HG03457 (cell line): Measurements from ENCODE around the gene AAK1.
"Not testable (repeated sequence)": the region's sequence is repeated elsewhere in the genome, so short reads cannot be mapped to it uniquely, and the experiment has no call there.

Experiments used
- ATAC-seq: cut with Tn5 transposase; IDR thresholded peaks from one replicate; pipeline ENCODE4 v1.9.1; 2021; ENCODE audit warnings: moderate number of reproducible peaks; ENCODE audit not compliant: unreplicated experiment

Gene AAK1

GRCh38 chr2:69643602-69644505 is at the start of gene AAK1:
AAK1 (minus strand) TSS chr2:69643739; CDS start chr2:69643040, 699 bp downstream.
- peak; percentile 35 for ATAC-seq

- ATAC-seq: no peak
Observed at GRCh38 chr2:69692424-69692823, 48.9 kb upstream of the AAK1 start.

GRCh38 chr2:69689969-69690368 is 46.4 kb upstream of the AAK1 start:
- no peak for ATAC-seq

GRCh38 chr2:69689466-69689865 is 45.9 kb upstream of the AAK1 start:
- ATAC-seq: no peak

GRCh38 chr2:69687971-69688611 is 44.6 kb upstream of the AAK1 start:
- no peak for ATAC-seq

- ATAC-seq: no peak
Observed at GRCh38 chr2:69686813-69687212, 43.3 kb upstream of the AAK1 start.

GRCh38 chr2:69685321-69686048 is 41.9 kb upstream of the AAK1 start:
- peak; percentile 53 for ATAC-seq

GRCh38 chr2:69683170-69683971 is 39.8 kb upstream of the AAK1 start:
- no peak for ATAC-seq

GRCh38 chr2:69682525-69682924 is 39.0 kb upstream of the AAK1 start:
- no peak for ATAC-seq

GRCh38 chr2:69680001-69680675 is 36.6 kb upstream of the AAK1 start:
- no peak for ATAC-seq

- no peak for ATAC-seq
Observed at GRCh38 chr2:69677914-69678313, 34.4 kb upstream of the AAK1 start.

GRCh38 chr2:69676146-69676545 is 32.6 kb upstream of the AAK1 start:
- no peak for ATAC-seq

- ATAC-seq: no peak
Observed at GRCh38 chr2:69674316-69674670, 30.8 kb upstream of the AAK1 start.

- not testable (repeated sequence) for ATAC-seq
Observed at GRCh38 chr2:69673098-69673497, 29.6 kb upstream of the AAK1 start.

- ATAC-seq: no peak
Observed at GRCh38 chr2:69669666-69670065, 26.1 kb upstream of the AAK1 start.

GRCh38 chr2:69668598-69668997 is 25.1 kb upstream of the AAK1 start:
- ATAC-seq: no peak

GRCh38 chr2:69667805-69668382 is 24.4 kb upstream of the AAK1 start:
- ATAC-seq: no peak

- no peak for ATAC-seq
Observed at GRCh38 chr2:69665152-69665551, 21.6 kb upstream of the AAK1 start.

- ATAC-seq: no peak
Observed at GRCh38 chr2:69663860-69664259, 20.3 kb upstream of the AAK1 start.

- ATAC-seq: not testable (repeated sequence)
Observed at GRCh38 chr2:69662547-69662946, 19.0 kb upstream of the AAK1 start.
